Left ventricle myocardium inferior (tissue), 1 donor: Measurements from ENCODE around the gene GRIN2A. TPM values are rescaled to one million over a fixed set of nuclear protein-coding genes. Genes with fewer than 3 reads are reported as not detected.

ENCODE experiments used
- DNase-seq: peaks from one replicate; pipeline ENCODE4 v3.0.0-alpha.2; 2020
- H3K27ac ChIP-seq: fragments of 200-600 bp; replicated peaks from 2 replicates; pipeline ENCODE4 v1.8.0; 2021
- H3K27me3 ChIP-seq: fragments of 200-600 bp; 2 replicates; pipeline ENCODE4 v1.8.0; 2021; ENCODE audit warnings: low read depth
- H3K36me3 ChIP-seq: fragments of 200-600 bp; 2 replicates; pipeline ENCODE4 v1.8.0; 2021
- H3K4me1 ChIP-seq: fragments of 200-600 bp; 2 replicates; pipeline ENCODE4 v1.8.0; 2021
- H3K4me3 ChIP-seq: fragments of 200-600 bp; 2 replicates; pipeline ENCODE4 v1.8.0; 2021; ENCODE audit warnings: mild to moderate bottlenecking, moderate library complexity
- H3K9me3 ChIP-seq: fragments of 200-600 bp; replicated peaks from 2 replicates; pipeline ENCODE4 v1.8.0; 2021
- CTCF ChIP-seq: fragments of 200-600 bp; IDR thresholded peaks from 2 replicates; pipeline ENCODE4 v1.8.0; 2021; ENCODE audit warnings: antibody characterized with exemption, mild to moderate bottlenecking, borderline replicate concordance
- intact Hi-C: fragments of 100-400 bp; cut with micrococcal nuclease; formaldehyde crosslinking; loops from one replicate; pipeline ENCODE4 v1.11.0; 2022
- total RNA-seq: library from RNA; stranded (reverse); fragmentation: NEBNext Ultra II Directional; extraction: Animal tissue kit (Norgen Biotek cat#: 25700); gene quantifications from one replicate; pipeline ENCODE4 v1.2.1, GENCODE V29; 2021
- donor health status: DM: no; HTN: yes; CAD: no; lungs with severe emphysema.

Gene GRIN2A
- total RNA-seq, 1 donor from 2014 or later, result 2.4 TPM

GRCh38 chr16:9913604-9914326, 268.5 kb downstream of the GRIN2A start:
- intact Hi-C loops, result no loop called here
- no peak for TF ChIP-seq CTCF

GRCh38 chr16:9911989-9912388, 270.2 kb downstream of the GRIN2A start:
- H3K4me1 ChIP-seq, result peaks cover 23% of the 10 kb centered on the region
- intact Hi-C loops, result no loop called here
- no peak for TF ChIP-seq CTCF
- H3K4me3 ChIP-seq, result no peak overlapping the region
- no peak for DNase-seq
- H3K27ac ChIP-seq, result no peak overlapping the region
- no peaks in the 10 kb centered on the region for H3K36me3 ChIP-seq
- no peaks in the 10 kb centered on the region for H3K27me3 ChIP-seq
- H3K9me3 ChIP-seq, result no peaks in the 10 kb centered on the region

More at GRCh38 chr16:9913604-9914326, 268.5 kb downstream of the GRIN2A start:
- no peak for DNase-seq
- Histone ChIP-seq H3K27ac (no peak overlapping the region), H3K9me3 (no peaks in the 10 kb centered on the region), H3K4me1 (peaks cover 11% of the 10 kb centered on the region), H3K36me3 (no peaks in the 10 kb centered on the region), H3K4me3 (no peak overlapping the region), H3K27me3 (no peaks in the 10 kb centered on the region)

GRCh38 chr16:9911231-9911630, 271.0 kb downstream of the GRIN2A start:
- H3K27me3 ChIP-seq, result no peaks in the 10 kb centered on the region
- no peak overlapping the region for H3K4me3 ChIP-seq
- peaks cover 23% of the 10 kb centered on the region for H3K4me1 ChIP-seq
- intact Hi-C loops, result no loop called here
- no peak for TF ChIP-seq CTCF
- no peaks in the 10 kb centered on the region for H3K9me3 ChIP-seq
- H3K27ac ChIP-seq, result no peak overlapping the region
- no peak for DNase-seq
- H3K36me3 ChIP-seq, result no peaks in the 10 kb centered on the region

- TF ChIP-seq CTCF, result no peak
- H3K27ac ChIP-seq, result no peak overlapping the region
- H3K9me3 ChIP-seq, result no peaks in the 10 kb centered on the region
- intact Hi-C loops, result no loop called here
- no peak overlapping the region for H3K4me3 ChIP-seq
- H3K4me1 ChIP-seq, result peaks cover 20% of the 10 kb centered on the region
- no peak for DNase-seq
- no peaks in the 10 kb centered on the region for H3K36me3 ChIP-seq
- no peaks in the 10 kb centered on the region for H3K27me3 ChIP-seq
Measured at GRCh38 chr16:9909072-9909825, 273.0 kb downstream of the GRIN2A start.

GRCh38 chr16:9908613-9909012, 273.6 kb downstream of the GRIN2A start:
- H3K4me1 ChIP-seq, result peaks cover 17% of the 10 kb centered on the region
- DNase-seq, result peak; percentile 38
- no peaks in the 10 kb centered on the region for H3K27me3 ChIP-seq
- no peak overlapping the region for H3K27ac ChIP-seq
- TF ChIP-seq CTCF, result no peak
- H3K9me3 ChIP-seq, result no peaks in the 10 kb centered on the region
- no peaks in the 10 kb centered on the region for H3K36me3 ChIP-seq
- no peak overlapping the region for H3K4me3 ChIP-seq
- intact Hi-C loops, result no loop called here
